Lung microvascular endothelial cell (primary cell): ENCODE results near the gene VAT1. TPM values are rescaled to one million over a fixed set of nuclear protein-coding genes. Genes with fewer than 3 reads are reported as not detected.
A peak's percentile ranks its signal among the peaks of the same experiment; 100 is the strongest.

ENCODE experiments used
- DNase-seq, 2 donors: peaks; one replicate each; pipeline versions ENCODE4 v3.0.0 to v3.0.0-alpha.2; 2010; ENCODE audit warnings: low read depth in 2 of 2
- total RNA-seq: library from RNA; depleted of rRNA; stranded (reverse); fragments of >200 nt; gene quantifications from 2 replicates; pipeline ENCODE4 v1.2.1, GENCODE V29; 2014

Gene VAT1
- total RNA-seq, 1 donor from 2014 or later, result 155 TPM

DNA sequence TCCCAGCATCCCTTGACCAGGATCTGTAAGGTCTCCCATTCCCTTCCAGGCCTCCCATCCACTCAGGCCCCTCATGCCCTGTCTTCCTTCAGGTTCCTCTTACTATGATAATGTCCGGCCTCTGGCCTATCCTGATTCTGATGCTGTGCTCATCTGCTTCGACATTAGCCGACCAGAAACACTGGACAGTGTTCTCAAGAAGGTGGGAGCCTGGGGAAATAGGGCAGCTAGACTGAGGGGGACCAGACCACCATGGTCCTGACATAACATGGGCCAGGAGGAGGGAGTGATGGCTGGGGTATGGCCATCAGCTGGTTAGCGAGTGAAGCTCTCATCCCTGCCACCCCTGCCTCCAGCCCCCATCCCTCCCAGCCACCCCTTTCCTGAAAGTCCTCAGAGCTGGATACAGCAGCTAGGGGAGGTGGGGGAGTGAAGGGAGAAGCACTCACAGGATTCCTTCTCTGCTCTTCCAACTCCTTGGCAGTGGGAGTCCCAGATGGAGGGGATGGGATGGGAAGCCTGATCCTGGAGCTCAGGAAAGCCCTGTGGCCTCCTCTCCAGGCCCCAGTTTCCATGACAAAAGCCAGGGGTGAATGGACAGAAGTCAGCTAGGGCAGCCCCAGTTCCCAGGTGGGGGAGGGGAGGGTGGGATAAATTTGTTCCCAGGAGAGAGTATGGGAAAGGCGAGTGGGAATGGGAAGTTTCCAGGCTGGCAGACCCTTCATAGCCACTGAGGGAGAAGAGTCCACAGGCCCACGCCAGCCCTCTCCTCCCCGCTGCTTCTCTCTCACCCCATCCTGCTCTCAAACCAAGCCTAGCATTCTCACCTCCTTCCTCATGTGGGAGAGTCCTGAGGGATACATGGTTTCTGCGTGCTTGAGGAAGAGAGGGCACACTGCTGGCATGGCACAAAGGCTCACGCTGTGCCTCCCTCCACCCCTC, 5.2 kb upstream of the VAT1 start:
- DNase-seq, result no peak

DNA sequence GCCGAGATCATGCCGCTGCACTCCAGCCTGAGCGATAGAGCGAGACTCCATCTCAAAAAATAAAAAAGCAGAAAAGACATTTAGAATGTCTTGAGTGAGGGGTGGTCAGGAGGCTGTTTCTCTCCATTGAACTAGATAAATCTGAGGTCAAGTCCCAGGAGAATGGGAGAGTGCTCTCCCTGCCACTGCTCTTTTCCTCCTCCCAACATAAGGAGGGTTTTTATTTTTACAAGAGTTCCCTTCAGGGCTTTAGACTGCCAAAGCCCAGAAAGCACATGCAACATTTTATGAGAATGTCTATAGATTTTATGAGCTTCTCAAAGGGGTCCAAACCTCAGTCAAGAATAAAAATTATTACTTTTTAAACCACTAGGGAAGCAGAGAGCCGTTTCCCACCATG, 4.4 kb upstream of the VAT1 start:
- no peak for DNase-seq

DNA sequence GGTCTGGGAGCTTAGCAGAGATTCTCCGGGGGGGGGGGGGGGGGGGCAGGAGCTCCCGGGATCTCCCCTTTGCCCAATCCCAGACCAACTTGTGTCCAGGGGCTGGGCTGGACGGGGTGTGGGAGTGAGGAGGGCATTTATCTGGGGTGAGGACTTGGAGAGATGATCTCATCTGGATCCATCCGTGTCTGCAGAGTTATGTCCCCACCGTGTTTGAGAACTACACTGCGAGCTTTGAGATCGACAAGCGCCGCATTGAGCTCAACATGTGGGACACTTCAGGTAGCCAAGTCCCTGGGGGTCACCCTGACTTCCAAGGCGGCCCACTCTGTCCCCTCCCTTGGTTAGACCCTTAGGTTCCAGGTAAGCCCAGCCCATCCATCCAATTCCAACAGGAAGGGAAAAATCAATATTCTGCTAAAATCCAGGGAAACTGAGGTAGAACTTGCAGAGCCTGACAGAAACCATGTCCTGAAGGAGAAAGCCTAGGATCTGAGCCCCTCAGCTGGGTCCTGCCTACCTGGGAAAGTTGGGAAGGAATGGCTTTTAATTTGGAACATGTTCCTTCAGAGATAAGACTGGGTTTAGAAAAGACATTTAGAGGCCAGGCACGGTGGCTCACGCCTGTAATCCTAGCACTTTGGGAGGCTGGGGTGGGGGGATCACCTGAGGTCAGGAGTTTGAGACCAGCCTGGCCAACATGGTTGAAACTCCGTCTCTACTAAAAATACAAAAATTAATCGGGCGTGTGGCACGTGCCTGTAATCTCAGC, 3.8 kb upstream of the VAT1 start:
- DNase-seq, result no peak

DNA sequence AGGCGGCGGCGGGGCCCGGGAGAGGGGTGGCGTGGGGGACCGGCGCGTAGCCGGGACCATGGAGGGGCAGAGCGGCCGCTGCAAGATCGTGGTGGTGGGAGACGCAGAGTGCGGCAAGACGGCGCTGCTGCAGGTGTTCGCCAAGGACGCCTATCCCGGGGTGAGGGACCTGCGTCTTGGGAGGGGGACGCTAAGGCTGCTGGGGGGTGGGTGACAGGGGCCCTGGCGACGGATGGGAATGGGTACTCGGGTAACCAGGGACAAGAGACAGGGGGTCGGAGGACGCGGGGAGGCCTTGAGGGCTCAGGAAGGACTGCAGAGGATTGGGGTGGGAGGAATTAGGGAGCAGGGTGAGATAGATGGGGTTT, 3.1 kb upstream of the VAT1 start:
- DNase-seq, result no peak

DNA sequence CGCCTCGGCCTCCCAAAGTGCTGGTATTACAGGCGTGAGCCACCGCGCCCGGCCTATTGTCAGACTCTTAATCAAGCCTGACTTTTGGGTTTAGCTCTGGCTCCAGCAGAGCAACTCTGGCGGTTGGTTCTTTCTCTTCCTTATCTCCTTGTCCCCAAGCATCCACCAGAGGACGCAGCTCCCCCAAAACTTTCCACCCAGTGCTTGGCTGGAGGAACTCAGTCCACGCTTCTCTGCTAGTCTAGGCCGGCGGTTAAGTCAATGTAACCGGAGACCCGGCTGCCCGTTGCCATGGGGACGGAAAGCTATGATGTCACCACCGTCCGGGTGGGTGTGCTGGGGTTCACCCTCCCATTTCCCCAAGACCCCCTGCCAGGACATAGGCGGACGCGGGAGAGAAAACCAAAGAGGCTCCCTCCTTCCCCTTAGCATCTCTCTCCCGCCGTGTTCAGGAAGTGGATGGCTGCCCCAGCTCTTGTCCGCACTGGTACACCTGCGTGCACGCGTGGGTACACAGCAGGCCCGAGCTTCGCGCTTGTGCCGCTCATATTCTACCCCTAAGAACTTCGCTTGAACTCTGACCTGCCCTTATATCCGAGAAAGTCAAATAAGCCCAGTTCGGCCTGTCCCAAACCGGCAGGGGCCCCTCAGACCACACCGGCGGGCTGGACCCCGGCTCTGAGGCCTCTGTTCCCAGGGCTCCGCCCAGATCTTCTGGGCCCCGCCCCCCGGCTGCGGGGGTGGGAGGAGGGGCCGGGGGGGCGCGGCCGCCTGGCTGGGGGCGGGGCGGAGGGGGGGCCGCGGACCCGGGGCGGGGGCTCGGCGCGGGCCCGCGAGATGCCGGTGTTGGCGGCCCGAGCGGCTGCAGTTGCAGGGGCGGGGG, 2.5 kb upstream of the VAT1 start, which contains the start of gene RND2:
TSS of gene RND2 (plus strand) at position 825 of the 883 bp plus-strand sequence. CDS start 117 bp downstream, outside the sequence.
- peak; percentile 96 for DNase-seq

DNA sequence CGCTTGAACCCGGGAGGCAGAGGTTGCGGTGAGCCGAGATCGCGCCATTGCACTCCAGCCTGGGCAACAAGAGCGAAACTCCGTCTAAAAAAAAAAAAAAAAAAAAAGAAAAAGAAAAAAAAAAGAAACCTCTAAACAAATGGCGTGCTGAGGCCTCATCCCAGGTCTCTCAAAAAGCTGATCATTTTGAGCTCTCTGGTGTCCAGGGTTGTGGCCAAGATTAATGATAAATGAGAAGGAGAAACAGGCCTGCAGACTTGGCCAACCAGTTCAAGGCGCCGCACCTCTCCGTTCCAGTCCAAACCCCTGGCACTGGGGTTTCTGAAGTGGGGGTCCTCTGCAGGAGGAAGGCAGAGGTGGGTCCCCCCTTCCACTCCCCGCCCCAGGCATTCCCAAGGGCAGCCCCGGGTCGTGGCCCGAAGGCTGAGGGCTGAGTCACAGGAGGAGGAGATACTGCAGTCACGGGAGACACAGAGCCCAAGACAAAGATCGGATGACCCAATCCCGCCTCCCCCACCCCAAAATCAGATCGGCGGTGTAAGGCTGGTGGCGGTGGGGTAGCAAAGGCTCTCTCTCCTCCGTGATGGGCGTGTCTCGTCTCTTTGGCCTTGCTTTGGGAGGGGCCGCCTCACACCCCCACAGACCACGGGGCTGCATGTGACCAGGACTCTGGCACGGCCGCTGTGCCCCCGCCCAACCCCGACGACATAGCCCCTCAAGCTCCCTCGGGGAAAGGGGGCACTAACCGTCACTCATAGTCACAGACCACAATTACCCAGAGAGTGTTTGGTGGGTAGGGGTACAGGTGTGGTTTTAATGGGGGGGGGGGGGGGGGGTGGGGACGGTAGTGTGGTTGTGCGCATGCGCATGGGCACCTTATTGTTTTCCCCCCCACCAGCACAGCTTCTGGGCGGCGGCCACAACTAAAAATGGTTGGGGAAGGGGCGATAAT, 1.1 kb downstream of the VAT1 start:
- DNase-seq, result peak; percentile 72 to 77

DNA sequence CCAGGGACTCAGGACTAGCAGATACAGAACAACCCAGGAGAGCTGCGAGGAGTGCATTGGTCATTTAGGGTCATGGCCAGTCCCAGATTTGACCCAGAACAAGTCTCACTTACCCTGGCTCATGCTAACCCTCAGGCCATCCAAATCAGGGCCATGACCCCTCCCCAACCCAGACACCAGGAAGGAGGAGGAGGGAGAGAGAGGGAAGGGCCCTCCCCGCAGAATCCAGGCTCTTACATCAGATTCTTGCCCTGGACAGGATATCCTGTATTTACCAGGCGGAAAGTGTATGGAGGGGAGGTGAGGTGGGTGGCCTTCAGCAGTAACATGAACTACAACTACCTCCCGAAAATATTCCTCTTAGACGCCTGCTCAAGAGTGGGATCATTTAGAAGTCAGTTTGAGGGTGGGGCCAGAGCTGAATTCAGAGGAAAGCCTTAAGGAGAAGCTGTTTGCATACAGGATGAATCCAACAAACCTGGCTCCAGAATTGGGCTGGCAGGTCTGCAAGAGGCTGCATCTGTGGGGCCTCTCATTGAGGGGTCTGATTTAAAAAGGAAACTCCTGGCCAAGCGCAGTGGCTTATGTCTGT, 2.1 kb downstream of the VAT1 start:
- DNase-seq, result peak in 1 of 2 donors; percentile 84

DNA sequence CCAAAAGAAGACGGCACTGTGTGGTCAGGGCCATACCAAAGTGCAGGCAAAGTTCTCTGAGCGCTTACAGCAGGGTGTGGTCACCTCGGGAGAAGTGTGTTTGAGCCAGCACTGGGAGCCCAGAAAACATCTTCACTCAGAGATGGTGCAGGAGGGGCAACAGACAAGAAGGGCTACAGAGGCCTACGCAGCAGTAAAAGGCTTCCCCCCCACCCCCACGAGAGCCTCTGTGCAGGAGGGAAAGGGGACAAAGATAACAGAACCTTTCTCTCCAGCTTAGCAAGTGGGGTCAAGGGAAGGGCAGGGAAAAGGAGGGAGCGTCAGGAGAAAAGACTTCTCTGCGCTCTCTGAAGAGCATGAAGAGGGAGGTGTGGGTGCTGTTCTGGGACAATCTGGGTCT, 2.8 kb downstream of the VAT1 start:
- no peak for DNase-seq

DNA sequence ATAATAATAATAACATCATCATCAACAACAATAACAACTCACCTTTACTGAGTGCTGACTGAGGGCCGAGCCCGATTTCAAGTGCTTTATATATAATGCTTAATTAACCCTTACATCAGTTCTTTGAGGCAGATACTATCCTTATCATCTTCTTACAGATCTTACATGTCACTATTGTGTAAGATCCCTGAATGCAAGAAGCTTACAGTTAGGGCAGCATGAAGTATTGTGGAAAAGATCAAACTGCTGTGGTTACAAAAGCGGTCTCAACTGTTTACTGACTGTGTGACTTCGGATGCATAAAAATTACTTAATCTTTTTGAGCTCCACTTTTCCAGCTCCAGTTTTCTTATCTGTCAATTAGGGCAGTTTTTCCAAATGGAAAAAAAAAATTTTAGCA, 3.3 kb downstream of the VAT1 start:
- no peak for DNase-seq

DNA sequence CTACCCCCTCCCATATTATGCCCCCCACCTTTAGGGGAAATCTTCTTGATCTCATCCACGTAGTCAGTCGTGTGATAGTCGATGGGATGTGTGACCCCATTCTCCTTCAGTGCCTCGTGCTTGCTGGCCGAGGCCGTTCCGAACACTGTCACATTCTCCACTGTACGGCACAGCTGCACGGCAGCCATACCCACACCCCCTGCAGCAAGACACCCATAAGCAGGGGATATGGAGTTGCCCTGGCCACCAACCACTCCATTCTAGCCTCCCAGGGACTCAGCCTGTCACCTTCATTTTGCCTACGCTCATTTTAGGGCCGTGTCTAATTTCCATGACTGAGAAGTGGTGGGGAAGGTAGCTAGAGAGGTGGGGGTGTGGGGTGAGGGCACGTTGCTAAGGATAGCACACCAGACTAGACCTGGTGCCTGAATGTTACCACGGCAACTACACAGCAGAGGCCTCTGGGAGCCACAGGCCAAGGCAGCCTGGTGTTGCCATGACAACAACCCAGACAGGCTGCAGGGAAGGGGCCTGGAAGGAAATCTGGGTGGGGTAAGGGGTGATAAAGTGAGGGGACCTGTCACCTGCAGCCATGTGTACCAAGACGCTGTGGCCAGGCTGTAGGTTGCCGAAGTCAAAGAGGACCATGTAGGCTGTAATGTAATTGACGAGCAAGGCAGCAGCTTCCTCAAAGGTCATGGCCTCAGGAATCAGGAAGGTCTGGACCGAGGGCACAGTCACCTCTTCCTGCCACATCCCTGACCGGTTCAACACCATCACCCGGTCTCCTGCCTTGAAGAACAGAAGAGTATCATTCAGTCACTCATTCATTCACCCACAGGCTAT, 4.0 kb downstream of the VAT1 start:
- DNase-seq, result peak; percentile 43 to 59

DNA sequence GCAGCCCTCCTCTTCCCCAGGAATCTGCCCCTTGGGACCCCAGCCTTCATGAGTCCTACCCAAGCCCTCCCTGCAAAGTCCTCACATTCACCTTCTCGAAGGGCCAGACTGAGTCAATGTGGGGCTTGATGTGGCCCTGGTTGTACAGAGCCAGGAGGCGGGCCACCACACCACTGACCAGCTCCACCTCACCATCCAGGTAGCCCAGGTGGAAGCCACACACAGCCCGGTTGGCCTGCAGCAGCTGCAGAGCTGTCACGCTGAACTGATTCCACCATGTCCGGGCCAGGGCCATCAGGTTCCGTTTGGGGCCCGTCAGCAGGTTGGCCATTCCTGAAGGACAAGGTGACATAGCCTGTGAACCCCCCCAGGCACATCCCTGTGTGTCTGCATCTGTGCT, 6.0 kb downstream of the VAT1 start:
- DNase-seq, result no peak

DNA sequence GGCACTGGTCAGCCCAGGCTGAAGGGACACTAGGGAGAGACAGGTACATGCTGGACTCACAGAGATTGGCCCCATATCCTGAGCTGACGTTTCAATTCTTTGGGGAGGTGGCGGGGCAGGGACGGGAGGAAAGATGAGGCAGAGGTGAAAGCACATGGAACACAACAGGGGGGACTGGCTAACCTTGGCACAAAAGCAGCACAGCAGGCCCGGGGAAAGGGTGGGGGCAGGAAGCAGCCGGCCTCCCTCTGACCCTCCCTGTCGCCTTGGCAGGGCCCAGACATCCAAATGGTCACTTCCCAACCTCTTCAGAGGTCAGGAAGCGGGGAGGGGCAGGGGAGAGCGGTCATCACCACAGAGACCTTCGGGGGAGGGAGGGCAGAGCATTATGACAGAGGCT, 6.6 kb downstream of the VAT1 start:
- DNase-seq, result peak; percentile 75

DNA sequence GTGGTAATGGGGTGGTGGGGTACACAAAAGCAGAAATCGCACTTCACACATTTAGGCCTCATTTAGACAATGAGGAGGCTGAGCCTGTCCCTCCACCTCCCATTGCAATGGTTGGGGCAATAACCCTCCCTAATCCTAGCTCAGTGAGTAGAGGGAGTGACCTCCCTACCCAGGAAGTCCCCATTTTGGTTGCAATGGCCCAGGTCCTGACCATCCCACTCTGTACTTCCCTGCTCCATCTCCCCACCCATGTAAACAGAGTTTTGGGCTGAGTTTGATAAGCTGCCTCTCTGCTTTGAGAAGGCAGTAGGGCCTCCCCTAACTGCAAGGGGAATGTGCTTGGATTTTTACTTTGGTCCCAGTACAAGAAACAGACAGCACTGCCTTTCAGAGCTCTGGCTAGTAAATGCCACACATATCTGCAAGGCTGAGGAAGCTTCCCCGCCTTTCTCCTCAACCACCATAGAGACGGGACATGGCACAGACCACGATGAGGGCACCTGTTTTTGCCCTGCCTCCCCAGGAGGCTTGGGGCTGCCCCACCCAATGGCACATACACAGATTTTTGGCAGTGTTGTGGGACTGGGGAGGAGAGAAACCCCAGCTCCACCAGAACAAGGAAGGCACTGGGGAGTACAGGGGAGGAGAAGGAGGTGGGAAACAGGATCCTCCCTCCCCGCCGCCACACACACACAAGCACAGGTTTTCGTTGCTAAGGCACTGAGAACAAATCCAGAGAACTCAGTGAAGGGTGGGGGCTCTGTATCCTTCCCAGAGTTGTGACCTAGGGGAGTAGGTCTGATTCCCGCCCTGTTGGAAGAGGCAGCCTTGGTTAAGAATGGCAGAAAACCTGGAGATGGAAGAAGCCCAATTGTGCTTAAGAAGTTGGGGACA, 7.3 kb downstream of the VAT1 start:
- no peak for DNase-seq

DNA sequence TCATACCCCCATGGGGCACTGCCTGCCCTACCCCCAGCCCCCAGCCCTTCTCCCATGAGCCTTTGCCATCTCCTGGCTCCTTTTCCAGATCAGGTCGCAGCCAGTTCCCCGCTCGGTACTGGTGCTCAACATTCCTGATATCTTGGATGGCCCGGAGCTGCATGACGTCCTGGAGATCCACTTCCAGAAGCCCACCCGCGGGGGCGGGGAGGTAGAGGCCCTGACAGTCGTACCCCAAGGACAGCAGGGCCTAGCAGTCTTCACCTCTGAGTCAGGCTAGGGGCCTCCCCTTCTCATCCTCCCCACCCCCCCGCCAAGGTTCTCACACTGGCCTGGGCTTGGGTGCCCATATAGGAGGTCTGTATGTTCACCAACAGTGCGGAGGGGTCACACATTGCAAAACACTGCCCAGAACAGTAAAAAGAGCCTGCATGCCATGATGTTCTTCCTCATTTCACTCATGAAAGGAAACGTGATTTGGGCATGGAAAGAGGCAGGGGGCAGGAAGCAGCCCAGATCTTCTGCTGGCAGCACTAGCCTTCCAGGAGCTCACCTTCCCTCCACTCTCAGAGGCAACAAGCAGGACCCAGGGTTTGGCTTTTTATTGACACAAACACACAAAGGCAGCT, 8.1 kb downstream of the VAT1 start:
- DNase-seq, result no peak

DNA sequence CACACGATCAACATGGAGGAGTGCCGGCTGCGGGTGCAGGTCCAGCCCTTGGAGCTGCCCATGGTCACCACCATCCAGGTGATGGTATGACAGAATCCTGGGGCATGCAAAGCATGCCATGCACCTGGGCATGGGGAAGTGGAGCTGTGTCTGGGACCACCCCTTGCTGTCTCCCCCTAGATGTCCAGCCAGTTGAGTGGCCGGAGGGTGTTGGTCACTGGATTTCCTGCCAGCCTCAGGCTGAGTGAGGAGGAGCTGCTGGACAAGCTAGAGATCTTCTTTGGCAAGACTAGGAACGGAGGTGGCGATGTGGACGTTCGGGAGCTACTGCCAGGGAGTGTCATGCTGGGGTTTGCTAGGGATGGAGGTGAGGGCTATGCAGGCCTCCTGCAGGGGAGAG, 8.9 kb downstream of the VAT1 start:
- DNase-seq, result no peak

DNA sequence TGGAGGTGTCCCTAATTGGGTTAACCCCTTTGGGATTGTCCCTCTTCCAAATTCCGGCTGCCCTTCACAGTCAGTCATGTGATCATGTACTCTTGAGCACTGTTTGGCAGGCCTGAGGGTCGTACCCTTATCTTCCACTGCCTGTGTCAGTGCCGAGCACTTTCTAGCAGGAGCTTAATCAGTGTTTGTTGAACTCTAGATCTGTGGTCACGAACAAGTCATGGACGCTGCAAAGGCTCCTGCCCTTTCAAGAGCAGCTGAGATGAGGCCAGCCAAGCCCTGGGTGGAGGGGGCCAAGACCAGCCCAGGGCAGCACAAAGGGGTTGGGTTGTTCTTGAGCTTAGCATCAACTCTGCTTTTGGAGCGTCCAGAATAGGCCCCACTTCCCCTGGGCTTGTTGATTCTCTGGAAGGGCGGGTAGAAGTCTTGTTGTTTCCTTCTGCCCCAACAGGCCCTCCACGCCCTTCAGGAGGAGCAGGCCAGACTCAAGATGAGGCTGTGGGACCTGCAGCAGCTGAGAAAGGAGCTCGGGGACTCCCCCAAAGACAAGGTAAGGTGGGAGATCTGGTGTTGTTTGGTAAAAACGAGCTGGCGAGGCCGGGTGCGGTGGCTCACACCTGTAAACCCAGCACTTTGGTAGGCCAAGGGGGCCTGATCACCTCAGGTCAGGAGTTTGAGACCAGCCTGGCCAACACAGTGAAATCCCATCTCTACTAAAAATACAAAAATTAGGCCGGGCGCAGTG, 10.3 kb downstream of the VAT1 start:
- DNase-seq, result no peak
